Keratinocyte (primary cell): ENCODE data around the gene DCDC2. TPM values are rescaled to one million over a fixed set of nuclear protein-coding genes. Genes with fewer than 3 reads are reported as not detected.

Experiments used
- DNase-seq: peaks from one replicate; pipeline ENCODE4 v3.0.0-alpha.2; 2011; ENCODE audit warnings: low read depth, missing footprints, low spot score
- FAIRE-seq: peaks from 2 replicates; lab custom pipeline; 2011; peaks lifted over from hg19 to GRCh38; lab: Jason Lieb, UNC
- H2AFZ ChIP-seq: 2 replicates; pipeline ENCODE4 v1.6.0; 2012; ENCODE audit warnings: low read length, control low read depth, inconsistent platforms; ENCODE audit not compliant: control insufficient read depth
- H3K27ac ChIP-seq: 2 replicates; pipeline ENCODE4 v1.5.1; 2011; ENCODE audit warnings: low read length; ENCODE audit not compliant: control insufficient read depth, insufficient read depth
- H3K27me3 ChIP-seq: 3 replicates; pipeline ENCODE4 v1.6.0; 2011; ENCODE audit warnings: low read length; ENCODE audit not compliant: control insufficient read depth, insufficient read depth; ENCODE audit errors: extremely low read depth
- H3K36me3 ChIP-seq, 2 experiments: 2 replicates in 1 of 2; 3 replicates in 1 of 2; pipeline ENCODE4 v1.5.1; 2011; ENCODE audit warnings: low read length in 2 of 2, mild to moderate bottlenecking in 1 of 2; ENCODE audit not compliant: control insufficient read depth in 2 of 2, insufficient read depth in 2 of 2; ENCODE audit errors: extremely low read depth in 1 of 2
- H3K4me1 ChIP-seq: 3 replicates; pipeline ENCODE4 v1.5.1; 2011; ENCODE audit warnings: low read length; ENCODE audit not compliant: control insufficient read depth, insufficient read depth; ENCODE audit errors: extremely low read depth
- H3K4me2 ChIP-seq: 3 replicates; pipeline ENCODE4 v1.6.0; 2011; ENCODE audit warnings: low read depth, low read length; ENCODE audit not compliant: control insufficient read depth, insufficient read depth; ENCODE audit errors: extremely low read depth
- H3K4me3 ChIP-seq, 3 experiments: fragments of 200-600 bp in 1 of 3; sonication (generic) in 1 of 3; 2 replicates in 2 of 3; 3 replicates in 1 of 3; pipeline ENCODE4 v1.5.1; 2011 to 2016; ENCODE audit warnings: low read length in 3 of 3, mild to moderate bottlenecking in 3 of 3, control low read depth in 2 of 3, inconsistent platforms in 1 of 3, low read depth in 1 of 3, mixed read lengths in 1 of 3, mixed run types in 1 of 3, moderate library complexity in 1 of 3; ENCODE audit not compliant: control insufficient read depth in 2 of 3, insufficient read depth in 2 of 3; ENCODE audit errors: extremely low read depth in 1 of 3
- H3K79me2 ChIP-seq: 2 replicates; pipeline ENCODE4 v1.6.0; 2012; ENCODE audit warnings: low read length; ENCODE audit not compliant: control insufficient read depth, insufficient read depth
- H3K9ac ChIP-seq: 3 replicates; pipeline ENCODE4 v1.6.0; 2011; ENCODE audit warnings: low read length; ENCODE audit not compliant: control insufficient read depth, insufficient read depth; ENCODE audit errors: extremely low read depth
- H3K9me1 ChIP-seq: 3 replicates; pipeline ENCODE4 v1.6.0; 2011; ENCODE audit warnings: low read length; ENCODE audit not compliant: control insufficient read depth, insufficient read depth; ENCODE audit errors: extremely low read depth
- H3K9me3 ChIP-seq: 2 replicates; pipeline ENCODE4 v1.5.1; 2012; ENCODE audit warnings: low read depth, low read length; ENCODE audit not compliant: control insufficient read depth
- H4K20me1 ChIP-seq: 3 replicates; pipeline ENCODE4 v1.6.0; 2011; ENCODE audit warnings: low read length; ENCODE audit not compliant: control insufficient read depth, insufficient read depth; ENCODE audit errors: extremely low read depth
- EZH2 ChIP-seq: IDR thresholded peaks from one replicate; pipeline ENCODE4 v1.6.1; 2012; ENCODE audit warnings: inconsistent platforms, mild to moderate bottlenecking, low read length, moderate library complexity
- dilution Hi-C: fragments of 300-500 bp; cut with MboI; formaldehyde crosslinking; loops from one replicate; pipeline ENCODE4 v1.7.0; 2020; ENCODE audit warnings: low sequenced_read_pairs; ENCODE audit not compliant: extremely low pct_ligation_motif_present
- polyA plus RNA-seq, 5 experiments: library from polyadenylated mRNA; depleted of rRNA in 3 of 5; stranded (reverse) in 3 of 5; stranded (forward) in 1 of 5; unstranded in 1 of 5; fragments of >200 nt; gene quantifications; 1 replicate in 1 of 5; 2 replicates in 3 of 5; 3 replicates in 1 of 5; pipeline versions ENCODE4 v1.2.1 to v1.2.3, GENCODE V29; 2011 to 2012; ENCODE audit warnings: missing spikeins in 2 of 5, low read depth in 1 of 5, low replicate concordance in 1 of 5
- TF ChIP-seq, protein P1 (sequence below), 3 experiments: IDR thresholded peaks in 1 of 3; conservative IDR thresholded peaks in 1 of 3; optimal IDR thresholded peaks in 1 of 3; 2 replicates in 2 of 3; 3 replicates in 1 of 3; pipeline versions ENCODE3 to v1.5.1; 2011; ENCODE audit warnings: low read length in 3 of 3, mild to moderate bottlenecking in 3 of 3, moderate library complexity in 2 of 3, control low read depth in 1 of 3, inconsistent platforms in 1 of 3; ENCODE audit not compliant: insufficient read depth in 2 of 3; ENCODE audit errors: extremely low read depth in 1 of 3

DCDC2 gene
- polyA plus RNA-seq, 1 donor (not counting 4 experiments of a cell fraction or from before 2014, with no cell fraction given), result 0.10 TPM

DNA sequence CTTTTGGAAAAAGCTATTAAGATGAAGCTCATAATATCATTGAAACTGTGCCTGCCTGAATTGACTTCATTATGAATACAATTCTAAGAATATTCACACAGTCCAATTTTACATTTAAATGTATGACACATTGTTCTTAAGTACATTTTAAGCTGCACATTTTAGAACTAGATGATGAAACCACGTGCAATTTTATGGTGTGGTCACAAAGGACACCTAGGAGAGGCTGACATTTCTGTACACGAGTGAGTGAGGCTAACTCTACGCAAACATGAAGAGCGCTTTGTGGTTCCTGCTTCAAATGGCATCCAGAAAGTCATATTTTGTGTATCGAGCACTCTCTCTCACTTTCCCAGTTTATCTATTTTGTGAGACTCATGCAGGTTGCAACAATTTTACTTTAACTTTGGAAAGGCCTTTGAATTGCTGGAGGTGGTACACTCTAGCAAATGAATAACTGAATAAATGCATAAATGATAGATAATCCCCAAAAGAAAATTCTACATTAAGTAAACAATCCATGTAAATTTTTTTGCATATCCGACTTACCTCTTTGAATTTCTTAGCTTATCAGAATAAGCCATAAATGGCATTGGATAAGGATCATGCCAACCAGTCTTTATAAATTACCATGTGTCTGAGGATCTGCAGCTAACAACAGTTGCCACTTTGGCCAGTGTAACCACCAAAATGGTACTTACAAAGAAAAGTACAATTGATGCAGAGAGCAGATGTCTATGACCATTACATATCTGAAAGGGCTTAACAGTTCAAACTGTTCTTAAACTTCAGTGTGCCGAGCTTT is 134.5 kb downstream of the DCDC2 start:
- TF ChIP-seq, protein P1, sequence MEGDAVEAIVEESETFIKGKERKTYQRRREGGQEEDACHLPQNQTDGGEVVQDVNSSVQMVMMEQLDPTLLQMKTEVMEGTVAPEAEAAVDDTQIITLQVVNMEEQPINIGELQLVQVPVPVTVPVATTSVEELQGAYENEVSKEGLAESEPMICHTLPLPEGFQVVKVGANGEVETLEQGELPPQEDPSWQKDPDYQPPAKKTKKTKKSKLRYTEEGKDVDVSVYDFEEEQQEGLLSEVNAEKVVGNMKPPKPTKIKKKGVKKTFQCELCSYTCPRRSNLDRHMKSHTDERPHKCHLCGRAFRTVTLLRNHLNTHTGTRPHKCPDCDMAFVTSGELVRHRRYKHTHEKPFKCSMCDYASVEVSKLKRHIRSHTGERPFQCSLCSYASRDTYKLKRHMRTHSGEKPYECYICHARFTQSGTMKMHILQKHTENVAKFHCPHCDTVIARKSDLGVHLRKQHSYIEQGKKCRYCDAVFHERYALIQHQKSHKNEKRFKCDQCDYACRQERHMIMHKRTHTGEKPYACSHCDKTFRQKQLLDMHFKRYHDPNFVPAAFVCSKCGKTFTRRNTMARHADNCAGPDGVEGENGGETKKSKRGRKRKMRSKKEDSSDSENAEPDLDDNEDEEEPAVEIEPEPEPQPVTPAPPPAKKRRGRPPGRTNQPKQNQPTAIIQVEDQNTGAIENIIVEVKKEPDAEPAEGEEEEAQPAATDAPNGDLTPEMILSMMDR (optimal IDR thresholded peaks at IDR 0.05 in 1 of 3, IDR thresholded peaks at IDR 0.05 in 1 of 3, conservative IDR thresholded peaks at IDR 0.05 in 1 of 3; ENCODE audit: extremely low read depth in 1 of 3, insufficient read depth in 2 of 3, low read length in 3 of 3), result no peak
- TF ChIP-seq EZH2, result no peak
- Histone ChIP-seq H3K4me2 (no peak overlapping the region), H3K36me3 (no peaks in the 10 kb centered on the region), H3K4me1 (no peaks in the 10 kb centered on the region), H3K27ac (no peak overlapping the region), H3K79me2 (no peaks in the 10 kb centered on the region), H4K20me1 (no peaks in the 10 kb centered on the region), H3K9me3 (no peaks in the 10 kb centered on the region), H3K9me1 (no peaks in the 10 kb centered on the region), H3K27me3 (no peaks in the 10 kb centered on the region), H3K4me3 (no peak overlapping the region), H2AFZ (no peak overlapping the region), H3K9ac (no peak overlapping the region)
- dilution Hi-C loops, result no loop called here
- DNase-seq (no peak), FAIRE-seq (no peak)

DNA sequence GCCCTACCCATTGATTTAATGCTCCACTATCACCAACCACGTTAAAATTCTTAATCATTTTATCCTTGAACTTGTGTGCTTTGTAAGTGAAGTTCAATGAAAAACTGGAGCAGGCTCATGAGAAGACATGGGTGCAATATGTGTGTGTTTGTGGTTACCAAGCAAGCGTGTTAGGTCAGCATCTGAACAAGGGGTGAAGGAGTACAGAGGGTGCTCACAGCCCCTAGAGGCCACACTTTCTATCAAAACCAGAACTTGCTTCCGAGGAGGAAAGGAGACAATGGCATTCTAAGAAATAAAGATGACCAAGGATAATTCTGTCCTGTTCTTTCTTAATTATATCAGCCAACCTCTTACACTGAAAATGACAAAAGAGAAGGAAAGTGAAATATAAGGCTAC is 138.2 kb downstream of the DCDC2 start:
- H3K9me1 ChIP-seq, result no peaks in the 10 kb centered on the region
- dilution Hi-C loops, result no loop called here
- FAIRE-seq (no peak), DNase-seq (no peak)
- no peaks in the 10 kb centered on the region for H3K36me3 ChIP-seq
- H2AFZ ChIP-seq, result no peak overlapping the region
- H3K27ac ChIP-seq, result no peak overlapping the region
- no peak for TF ChIP-seq EZH2
- TF ChIP-seq, protein P1 (optimal IDR thresholded peaks at IDR 0.05 in 1 of 3, IDR thresholded peaks at IDR 0.05 in 1 of 3, conservative IDR thresholded peaks at IDR 0.05 in 1 of 3; ENCODE audit: extremely low read depth in 1 of 3, insufficient read depth in 2 of 3, low read length in 3 of 3), result no peak
- H3K4me2 ChIP-seq, result no peak overlapping the region
- no peak overlapping the region for H3K4me3 ChIP-seq
- no peaks in the 10 kb centered on the region for H4K20me1 ChIP-seq
- H3K9me3 ChIP-seq, result no peaks in the 10 kb centered on the region
- H3K9ac ChIP-seq, result no peak overlapping the region
- no peaks in the 10 kb centered on the region for H3K4me1 ChIP-seq
- H3K27me3 ChIP-seq, result no peaks in the 10 kb centered on the region
- no peaks in the 10 kb centered on the region for H3K79me2 ChIP-seq
